ENCODE results near the gene TIMD4. TPM values are rescaled to one million over a fixed set of nuclear protein-coding genes. Genes with fewer than 3 reads are reported as not detected.
"Not testable (repeated sequence)": the region's sequence is repeated elsewhere in the genome, so short reads cannot be mapped to it uniquely, and the experiment has no call there.

The TIMD4 gene
- total RNA-seq, 1 donor from 2014 or later = not detected

DNA sequence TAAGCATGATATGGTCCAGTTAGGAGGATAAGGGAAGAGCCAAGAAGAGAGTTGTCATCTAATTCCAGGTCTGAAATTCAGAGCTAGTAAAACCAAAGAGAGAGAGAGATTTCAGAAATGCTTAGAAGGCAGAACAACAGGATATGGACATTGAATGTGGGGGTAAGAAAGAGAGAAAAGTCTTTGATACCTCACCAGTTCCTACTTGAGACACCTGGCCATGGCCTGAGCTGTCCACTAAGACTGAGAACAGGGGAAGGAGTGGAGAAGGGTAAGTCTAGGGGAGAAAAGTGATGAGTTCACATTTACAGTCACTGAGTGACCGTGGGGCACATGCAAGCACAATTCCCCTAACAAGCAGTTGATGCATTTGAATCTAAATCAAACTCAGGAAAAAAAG, 35.5 kb downstream of the TIMD4 start:
- no peaks in the 10 kb centered on the region for H3K36me3 Mint-ChIP-seq (ENCODE audit: low read depth, unreplicated experiment)
- H3K4me3 Mint-ChIP-seq (ENCODE audit: unreplicated experiment) = no peak overlapping the region

GRCh38 chr5:156925767-156926166, 37.3 kb downstream of the TIMD4 start:
- not testable (repeated sequence) for DNase-seq (ENCODE audit: low spot score); H3K9me3 Mint-ChIP-seq (ENCODE audit: unreplicated experiment); H3K27ac Mint-ChIP-seq (ENCODE audit: unreplicated experiment); H3K4me1 Mint-ChIP-seq (ENCODE audit: unreplicated experiment); H3K4me3 Mint-ChIP-seq (ENCODE audit: unreplicated experiment); H3K27me3 Mint-ChIP-seq (ENCODE audit: unreplicated experiment); H3K36me3 Mint-ChIP-seq (ENCODE audit: low read depth, unreplicated experiment)

More for the DNA sequence above, 35.5 kb downstream of the TIMD4 start:
- no peaks in the 10 kb centered on the region for H3K4me1 Mint-ChIP-seq (ENCODE audit: unreplicated experiment)
- no peak for DNase-seq (ENCODE audit: low spot score)
- H3K27ac Mint-ChIP-seq (ENCODE audit: unreplicated experiment) = no peak overlapping the region
- no peaks in the 10 kb centered on the region for H3K27me3 Mint-ChIP-seq (ENCODE audit: unreplicated experiment)
- H3K9me3 Mint-ChIP-seq (ENCODE audit: unreplicated experiment) = no peaks in the 10 kb centered on the region
- TF ChIP-seq CTCF (IDR thresholded peaks at IDR 0.05; ENCODE audit: unreplicated experiment) = no peak

GRCh38 chr5:156922207-156922792, 40.7 kb downstream of the TIMD4 start:
- Mint-ChIP-seq H3K9me3 (ENCODE audit: unreplicated experiment) (no peaks in the 10 kb centered on the region), H3K4me3 (ENCODE audit: unreplicated experiment) (no peak overlapping the region), H3K36me3 (ENCODE audit: low read depth, unreplicated experiment) (no peaks in the 10 kb centered on the region), H3K4me1 (ENCODE audit: unreplicated experiment) (no peaks in the 10 kb centered on the region), H3K27me3 (ENCODE audit: unreplicated experiment) (no peaks in the 10 kb centered on the region), H3K27ac (ENCODE audit: unreplicated experiment) (no peak overlapping the region)
- DNase-seq (ENCODE audit: low spot score) = no peak
- no peak for TF ChIP-seq CTCF (IDR thresholded peaks at IDR 0.05; ENCODE audit: unreplicated experiment)

DNA sequence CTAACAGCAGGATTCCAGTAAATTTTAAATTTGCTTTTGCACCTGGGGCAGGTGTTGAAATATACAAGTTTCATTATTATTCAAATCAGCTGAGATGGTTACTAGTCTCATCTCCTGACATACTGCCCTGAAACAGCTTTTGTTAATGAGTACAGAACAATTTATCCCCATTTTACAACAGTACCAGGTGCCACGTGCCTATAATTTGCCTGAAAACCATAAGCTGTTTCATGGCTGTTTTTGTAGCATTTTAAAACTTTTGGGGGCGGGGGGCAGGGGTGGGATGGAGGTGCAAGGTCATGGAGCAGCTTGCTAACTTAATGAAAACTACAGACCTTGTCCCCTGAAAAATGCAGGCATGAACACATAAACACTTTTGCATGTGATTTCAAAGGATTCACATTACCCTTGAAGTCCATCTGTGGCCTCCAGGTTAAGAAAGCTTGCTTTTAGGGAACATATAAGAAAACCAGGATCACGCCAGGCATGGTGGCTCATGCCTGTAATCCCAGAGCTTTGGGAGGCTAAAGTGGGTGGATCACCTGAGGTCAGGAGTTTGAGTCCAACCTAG, 42.1 kb downstream of the TIMD4 start:
- no peaks in the 10 kb centered on the region for H3K27me3 Mint-ChIP-seq (ENCODE audit: unreplicated experiment)
- H3K9me3 Mint-ChIP-seq (ENCODE audit: unreplicated experiment) = no peaks in the 10 kb centered on the region
- H3K4me1 Mint-ChIP-seq (ENCODE audit: unreplicated experiment) = no peaks in the 10 kb centered on the region
- no peaks in the 10 kb centered on the region for H3K36me3 Mint-ChIP-seq (ENCODE audit: low read depth, unreplicated experiment)
- TF ChIP-seq CTCF (IDR thresholded peaks at IDR 0.05; ENCODE audit: unreplicated experiment) = no peak
- no peak overlapping the region for H3K4me3 Mint-ChIP-seq (ENCODE audit: unreplicated experiment)
- H3K27ac Mint-ChIP-seq (ENCODE audit: unreplicated experiment) = no peak overlapping the region
- DNase-seq (ENCODE audit: low spot score) = no peak

- DNase-seq (ENCODE audit: low spot score) = no peak
- no peak overlapping the region for H3K27ac Mint-ChIP-seq (ENCODE audit: unreplicated experiment)
- no peaks in the 10 kb centered on the region for H3K36me3 Mint-ChIP-seq (ENCODE audit: low read depth, unreplicated experiment)
- TF ChIP-seq CTCF (IDR thresholded peaks at IDR 0.05; ENCODE audit: unreplicated experiment) = no peak
- H3K9me3 Mint-ChIP-seq (ENCODE audit: unreplicated experiment) = no peaks in the 10 kb centered on the region
- H3K4me3 Mint-ChIP-seq (ENCODE audit: unreplicated experiment) = no peak overlapping the region
- H3K4me1 Mint-ChIP-seq (ENCODE audit: unreplicated experiment) = no peaks in the 10 kb centered on the region
- H3K27me3 Mint-ChIP-seq (ENCODE audit: unreplicated experiment) = no peaks in the 10 kb centered on the region
Observed at GRCh38 chr5:156920042-156920860, 42.8 kb downstream of the TIMD4 start.

Data from endothelial cell (in vitro differentiated cells).